ENCODE measurements around the gene MRTFA.

DNA sequence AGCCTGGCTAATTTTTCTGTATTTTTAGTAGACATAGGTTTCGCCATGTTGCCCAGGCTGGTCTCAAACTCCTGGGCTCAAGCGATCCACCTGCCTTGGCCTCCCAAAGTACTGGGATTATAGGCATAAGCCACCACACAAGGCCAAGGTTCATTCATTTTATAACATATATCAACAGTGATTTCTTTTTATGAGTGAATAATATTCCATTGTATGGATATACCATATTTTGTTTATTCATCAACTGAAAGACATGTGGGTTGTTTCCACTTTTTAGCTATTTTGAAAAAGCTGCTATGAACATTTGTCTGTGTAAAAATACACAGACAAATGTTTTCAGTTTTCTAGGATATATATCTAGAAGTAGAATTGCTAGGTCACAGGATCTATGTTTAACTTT is 116.0 kb downstream of the MRTFA start:
- TF ChIP-seq CTCF (IDR thresholded peaks at IDR 0.05) (no peak), POLR2A (IDR thresholded peaks at IDR 0.05) (no peak)
